Epidermal melanocyte (primary cell): ENCODE results near the gene U2AF2.

ENCODE experiments used
- DNase-seq: peaks from one replicate; pipeline ENCODE4 v3.0.0; 2011; ENCODE audit warnings: low spot score; ENCODE audit not compliant: insufficient read length

The U2AF2 gene

GRCh38 chr19:55689411-55690108 lies 34.7 kb downstream of the U2AF2 start:
- DNase-seq, result no peak

GRCh38 chr19:55690109-55690768 lies 35.4 kb downstream of the U2AF2 start:
- no peak for DNase-seq

GRCh38 chr19:55690769-55691545 lies 36.1 kb downstream of the U2AF2 start:
- no peak for DNase-seq

- DNase-seq, result no peak
These were observed 37.0 kb downstream of the U2AF2 start for GRCh38 chr19:55691561-55692481.

- no peak for DNase-seq
These were observed 37.8 kb downstream of the U2AF2 start for GRCh38 chr19:55692681-55693081.

GRCh38 chr19:55693336-55693974 lies 38.6 kb downstream of the U2AF2 start:
- DNase-seq, result no peak

- DNase-seq, result no peak
These were observed 39.4 kb downstream of the U2AF2 start for GRCh38 chr19:55694241-55694655.

- DNase-seq, result no peak
These were observed 40.0 kb downstream of the U2AF2 start for GRCh38 chr19:55694656-55695491.

- no peak for DNase-seq
These were observed 40.9 kb downstream of the U2AF2 start for GRCh38 chr19:55695511-55696290.

GRCh38 chr19:55696301-55697068 lies 41.6 kb downstream of the U2AF2 start:
- no peak for DNase-seq

- DNase-seq, result no peak
These were observed 42.2 kb downstream of the U2AF2 start for GRCh38 chr19:55697069-55697440.

- DNase-seq, result no peak
These were observed 42.9 kb downstream of the U2AF2 start for GRCh38 chr19:55697698-55698097.

- DNase-seq, result no peak
These were observed 43.4 kb downstream of the U2AF2 start for GRCh38 chr19:55698256-55698655.

GRCh38 chr19:55699221-55699620 lies 44.4 kb downstream of the U2AF2 start:
- DNase-seq, result no peak

- DNase-seq, result no peak
These were observed 46.0 kb downstream of the U2AF2 start for GRCh38 chr19:55700813-55701212.

GRCh38 chr19:55702131-55702627 lies 47.3 kb downstream of the U2AF2 start:
- DNase-seq, result no peak

- peak; percentile 68 for DNase-seq
These were observed 49.0 kb downstream of the U2AF2 start for GRCh38 chr19:55703790-55704215.
